ENCODE measurements around the gene BCAS3.

The BCAS3 gene

GRCh38 chr17:61063528-61063927 lies 385.9 kb downstream of the BCAS3 start:
- TF ChIP-seq CTCF (conservative IDR thresholded peaks at IDR 0.05) (no peak), ZFX (IDR thresholded peaks at IDR 0.05) (no peak)

GRCh38 chr17:61064087-61064951 lies 386.7 kb downstream of the BCAS3 start:
- TF ChIP-seq CTCF (conservative IDR thresholded peaks at IDR 0.05) (no peak), ZFX (IDR thresholded peaks at IDR 0.05) (no peak)
- H3K27ac ChIP-seq = no peak overlapping the region

More at GRCh38 chr17:61063528-61063927, 385.9 kb downstream of the BCAS3 start:
- H3K27ac ChIP-seq = no peak overlapping the region

- no peak overlapping the region for H3K27ac ChIP-seq
- TF ChIP-seq CTCF (conservative IDR thresholded peaks at IDR 0.05) (no peak), ZFX (IDR thresholded peaks at IDR 0.05) (no peak)
Measured at GRCh38 chr17:61065263-61065773, 387.7 kb downstream of the BCAS3 start.

GRCh38 chr17:61066062-61066461 lies 388.4 kb downstream of the BCAS3 start:
- H3K27ac ChIP-seq = no peak overlapping the region
- no peak for TF ChIP-seq CTCF (conservative IDR thresholded peaks at IDR 0.05)
- no peak for TF ChIP-seq ZFX (IDR thresholded peaks at IDR 0.05)

GRCh38 chr17:61070649-61071048 lies 393.0 kb downstream of the BCAS3 start:
- no peak for TF ChIP-seq CTCF (conservative IDR thresholded peaks at IDR 0.05)
- TF ChIP-seq ZFX (IDR thresholded peaks at IDR 0.05) = no peak
- H3K27ac ChIP-seq = no peak overlapping the region

- TF ChIP-seq ZFX (IDR thresholded peaks at IDR 0.05) (no peak), CTCF (conservative IDR thresholded peaks at IDR 0.05) (no peak)
- no peak overlapping the region for H3K27ac ChIP-seq
Measured at GRCh38 chr17:61072648-61073047, 395.0 kb downstream of the BCAS3 start.

- no peak overlapping the region for H3K27ac ChIP-seq
- no peak for TF ChIP-seq CTCF (conservative IDR thresholded peaks at IDR 0.05)
- no peak for TF ChIP-seq ZFX (IDR thresholded peaks at IDR 0.05)
Measured at GRCh38 chr17:61073131-61073530, 395.5 kb downstream of the BCAS3 start.

Measured in C4-2B (cell line).